ENCODE data around the gene PITPNM3.

DNA sequence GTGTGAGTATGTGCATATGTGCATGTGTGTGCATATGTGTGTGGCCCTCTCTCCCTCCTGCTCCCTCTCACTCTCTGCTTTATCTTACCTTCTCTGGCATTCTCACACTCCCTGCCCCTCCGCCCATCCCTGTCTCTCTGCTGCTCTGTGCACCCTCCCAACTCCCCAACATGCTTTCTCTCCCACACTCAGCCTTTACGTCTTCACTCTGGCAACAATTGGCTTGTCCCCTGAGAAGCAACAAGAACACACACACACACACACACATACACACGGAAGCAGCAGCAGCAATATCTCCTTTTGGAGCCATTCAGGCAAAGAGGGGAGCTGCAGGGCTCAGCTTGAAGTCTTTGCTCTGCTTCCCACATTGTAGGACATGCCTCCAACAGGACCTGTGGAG is 27.8 kb downstream of the PITPNM3 start:
- TF ChIP-seq, protein P1, sequence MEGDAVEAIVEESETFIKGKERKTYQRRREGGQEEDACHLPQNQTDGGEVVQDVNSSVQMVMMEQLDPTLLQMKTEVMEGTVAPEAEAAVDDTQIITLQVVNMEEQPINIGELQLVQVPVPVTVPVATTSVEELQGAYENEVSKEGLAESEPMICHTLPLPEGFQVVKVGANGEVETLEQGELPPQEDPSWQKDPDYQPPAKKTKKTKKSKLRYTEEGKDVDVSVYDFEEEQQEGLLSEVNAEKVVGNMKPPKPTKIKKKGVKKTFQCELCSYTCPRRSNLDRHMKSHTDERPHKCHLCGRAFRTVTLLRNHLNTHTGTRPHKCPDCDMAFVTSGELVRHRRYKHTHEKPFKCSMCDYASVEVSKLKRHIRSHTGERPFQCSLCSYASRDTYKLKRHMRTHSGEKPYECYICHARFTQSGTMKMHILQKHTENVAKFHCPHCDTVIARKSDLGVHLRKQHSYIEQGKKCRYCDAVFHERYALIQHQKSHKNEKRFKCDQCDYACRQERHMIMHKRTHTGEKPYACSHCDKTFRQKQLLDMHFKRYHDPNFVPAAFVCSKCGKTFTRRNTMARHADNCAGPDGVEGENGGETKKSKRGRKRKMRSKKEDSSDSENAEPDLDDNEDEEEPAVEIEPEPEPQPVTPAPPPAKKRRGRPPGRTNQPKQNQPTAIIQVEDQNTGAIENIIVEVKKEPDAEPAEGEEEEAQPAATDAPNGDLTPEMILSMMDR (IDR thresholded peaks at IDR 0.05; ENCODE audit: poor library complexity, severe bottlenecking): no peak
- TF ChIP-seq POLR2AphosphoS5 (IDR thresholded peaks at IDR 0.05): no peak
